ENCODE measurements around the gene ATP4A.

ATP4A gene

DNA sequence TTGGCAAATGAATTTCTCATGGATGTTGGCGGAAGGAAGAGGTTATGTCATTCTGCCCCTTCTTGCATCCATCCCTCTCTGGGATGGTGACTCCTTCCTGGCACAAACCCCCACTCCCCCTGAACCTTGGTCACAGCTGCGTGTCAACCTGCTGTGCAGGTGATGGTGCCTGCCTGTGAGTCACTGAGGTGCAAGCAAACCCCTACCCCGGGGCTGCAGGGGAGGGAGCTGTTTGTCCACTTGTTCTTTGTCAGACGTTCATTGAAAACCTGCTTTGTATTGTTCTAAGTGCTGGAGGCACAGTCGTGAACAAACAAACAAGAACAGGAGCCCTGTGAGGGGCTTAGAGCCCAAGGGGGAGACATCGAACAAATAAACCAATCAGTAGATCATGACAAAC lies 32.2 kb downstream of the ATP4A start:
- no peak for TF ChIP-seq ZNF70 (CRISPR knock-in tag; IDR thresholded peaks at IDR 0.05)
- TF ChIP-seq CREB5 (CRISPR knock-in tag; IDR thresholded peaks at IDR 0.05; ENCODE audit: low read depth), result no peak
- TF ChIP-seq ZNF8 (CRISPR knock-in tag; IDR thresholded peaks at IDR 0.05), result no peak
- TF ChIP-seq, protein P1, sequence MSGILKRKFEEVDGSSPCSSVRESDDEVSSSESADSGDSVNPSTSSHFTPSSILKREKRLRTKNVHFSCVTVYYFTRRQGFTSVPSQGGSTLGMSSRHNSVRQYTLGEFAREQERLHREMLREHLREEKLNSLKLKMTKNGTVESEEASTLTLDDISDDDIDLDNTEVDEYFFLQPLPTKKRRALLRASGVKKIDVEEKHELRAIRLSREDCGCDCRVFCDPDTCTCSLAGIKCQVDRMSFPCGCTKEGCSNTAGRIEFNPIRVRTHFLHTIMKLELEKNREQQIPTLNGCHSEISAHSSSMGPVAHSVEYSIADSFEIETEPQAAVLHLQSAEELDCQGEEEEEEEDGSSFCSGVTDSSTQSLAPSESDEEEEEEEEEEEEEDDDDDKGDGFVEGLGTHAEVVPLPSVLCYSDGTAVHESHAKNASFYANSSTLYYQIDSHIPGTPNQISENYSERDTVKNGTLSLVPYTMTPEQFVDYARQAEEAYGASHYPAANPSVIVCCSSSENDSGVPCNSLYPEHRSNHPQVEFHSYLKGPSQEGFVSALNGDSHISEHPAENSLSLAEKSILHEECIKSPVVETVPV (CRISPR knock-in tag; IDR thresholded peaks at IDR 0.05), result no peak
- no peak for TF ChIP-seq ARNTL (CRISPR knock-in tag; IDR thresholded peaks at IDR 0.05; ENCODE audit: borderline replicate concordance, low read depth)
- no peak for TF ChIP-seq TCF4 (CRISPR knock-in tag; IDR thresholded peaks at IDR 0.05; ENCODE audit: borderline replicate concordance)
- no peak for TF ChIP-seq ESRRG (CRISPR knock-in tag; IDR thresholded peaks at IDR 0.05)
- no peak for ATAC-seq

- TF ChIP-seq, protein P1 (CRISPR knock-in tag; IDR thresholded peaks at IDR 0.05), result no peak
- TF ChIP-seq RARB (CRISPR knock-in tag; IDR thresholded peaks at IDR 0.05) (no peak), ESRRG (CRISPR knock-in tag; IDR thresholded peaks at IDR 0.05) (no peak), PATZ1 (CRISPR knock-in tag; IDR thresholded peaks at IDR 0.05; ENCODE audit: borderline replicate concordance) (no peak), ZC3H10 (CRISPR knock-in tag; IDR thresholded peaks at IDR 0.05) (no peak), OSR1 (CRISPR knock-in tag; IDR thresholded peaks at IDR 0.05) (no peak), ZFP3 (CRISPR knock-in tag; IDR thresholded peaks at IDR 0.05) (no peak), ZNF8 (CRISPR knock-in tag; IDR thresholded peaks at IDR 0.05) (no peak), BACH2 (CRISPR knock-in tag; IDR thresholded peaks at IDR 0.05; ENCODE audit: borderline replicate concordance) (no peak), SNAI2 (CRISPR knock-in tag; IDR thresholded peaks at IDR 0.05) (no peak), CSDC2 (CRISPR knock-in tag; IDR thresholded peaks at IDR 0.05) (no peak), ZFP30 (CRISPR knock-in tag; IDR thresholded peaks at IDR 0.05) (no peak), CREB5 (CRISPR knock-in tag; IDR thresholded peaks at IDR 0.05; ENCODE audit: low read depth) (no peak), PPARA (CRISPR knock-in tag; IDR thresholded peaks at IDR 0.05; ENCODE audit: borderline replicate concordance) (no peak), ISL1 (CRISPR knock-in tag; IDR thresholded peaks at IDR 0.05) (no peak), GLIS3 (CRISPR knock-in tag; IDR thresholded peaks at IDR 0.05) (no peak), POU6F1 (CRISPR knock-in tag; IDR thresholded peaks at IDR 0.05; ENCODE audit: borderline replicate concordance, low read depth) (no peak), ARNTL (CRISPR knock-in tag; IDR thresholded peaks at IDR 0.05; ENCODE audit: borderline replicate concordance, low read depth) (no peak)
- TF ChIP-seq, protein P2, sequence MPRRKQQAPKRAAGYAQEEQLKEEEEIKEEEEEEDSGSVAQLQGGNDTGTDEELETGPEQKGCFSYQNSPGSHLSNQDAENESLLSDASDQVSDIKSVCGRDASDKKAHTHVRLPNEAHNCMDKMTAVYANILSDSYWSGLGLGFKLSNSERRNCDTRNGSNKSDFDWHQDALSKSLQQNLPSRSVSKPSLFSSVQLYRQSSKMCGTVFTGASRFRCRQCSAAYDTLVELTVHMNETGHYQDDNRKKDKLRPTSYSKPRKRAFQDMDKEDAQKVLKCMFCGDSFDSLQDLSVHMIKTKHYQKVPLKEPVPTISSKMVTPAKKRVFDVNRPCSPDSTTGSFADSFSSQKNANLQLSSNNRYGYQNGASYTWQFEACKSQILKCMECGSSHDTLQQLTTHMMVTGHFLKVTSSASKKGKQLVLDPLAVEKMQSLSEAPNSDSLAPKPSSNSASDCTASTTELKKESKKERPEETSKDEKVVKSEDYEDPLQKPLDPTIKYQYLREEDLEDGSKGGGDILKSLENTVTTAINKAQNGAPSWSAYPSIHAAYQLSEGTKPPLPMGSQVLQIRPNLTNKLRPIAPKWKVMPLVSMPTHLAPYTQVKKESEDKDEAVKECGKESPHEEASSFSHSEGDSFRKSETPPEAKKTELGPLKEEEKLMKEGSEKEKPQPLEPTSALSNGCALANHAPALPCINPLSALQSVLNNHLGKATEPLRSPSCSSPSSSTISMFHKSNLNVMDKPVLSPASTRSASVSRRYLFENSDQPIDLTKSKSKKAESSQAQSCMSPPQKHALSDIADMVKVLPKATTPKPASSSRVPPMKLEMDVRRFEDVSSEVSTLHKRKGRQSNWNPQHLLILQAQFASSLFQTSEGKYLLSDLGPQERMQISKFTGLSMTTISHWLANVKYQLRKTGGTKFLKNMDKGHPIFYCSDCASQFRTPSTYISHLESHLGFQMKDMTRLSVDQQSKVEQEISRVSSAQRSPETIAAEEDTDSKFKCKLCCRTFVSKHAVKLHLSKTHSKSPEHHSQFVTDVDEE (CRISPR knock-in tag; IDR thresholded peaks at IDR 0.05), result no peak
Measured at GRCh38 chr19:35529241-35530218, 33.9 kb downstream of the ATP4A start.

More at GRCh38 chr19:35529241-35530218, 33.9 kb downstream of the ATP4A start:
- no peak for ATAC-seq

Measured in SK-N-SH treated with all-trans-retinoic acid at 6 μM for 48 hours (cell line).